Measurements from ENCODE around the gene NFYC. TPM values are rescaled to one million over a fixed set of nuclear protein-coding genes. Genes with fewer than 3 reads are reported as not detected.

Gene NFYC
- total RNA-seq, 1 donor from 2014 or later: 62.2 TPM

GRCh38 chr1:40692429-40692895 lies 958 bp downstream of the NFYC start:
- intact Hi-C loops (cut with micrococcal nuclease): no loop called here
- Histone ChIP-seq H3K9me3 (replicated peaks) (no peaks in the 10 kb centered on the region), H3K4me3 (peak overlapping the region; percentile 96), H3K4me1 (peaks cover 75% of the 10 kb centered on the region), H3K36me3 (no peaks in the 10 kb centered on the region), H3K27ac (replicated peaks) (peak overlapping the region; percentile 100), H3K27me3 (ENCODE audit: low read depth) (no peaks in the 10 kb centered on the region)
- DNase-seq: no peak
- TF ChIP-seq, protein P1, sequence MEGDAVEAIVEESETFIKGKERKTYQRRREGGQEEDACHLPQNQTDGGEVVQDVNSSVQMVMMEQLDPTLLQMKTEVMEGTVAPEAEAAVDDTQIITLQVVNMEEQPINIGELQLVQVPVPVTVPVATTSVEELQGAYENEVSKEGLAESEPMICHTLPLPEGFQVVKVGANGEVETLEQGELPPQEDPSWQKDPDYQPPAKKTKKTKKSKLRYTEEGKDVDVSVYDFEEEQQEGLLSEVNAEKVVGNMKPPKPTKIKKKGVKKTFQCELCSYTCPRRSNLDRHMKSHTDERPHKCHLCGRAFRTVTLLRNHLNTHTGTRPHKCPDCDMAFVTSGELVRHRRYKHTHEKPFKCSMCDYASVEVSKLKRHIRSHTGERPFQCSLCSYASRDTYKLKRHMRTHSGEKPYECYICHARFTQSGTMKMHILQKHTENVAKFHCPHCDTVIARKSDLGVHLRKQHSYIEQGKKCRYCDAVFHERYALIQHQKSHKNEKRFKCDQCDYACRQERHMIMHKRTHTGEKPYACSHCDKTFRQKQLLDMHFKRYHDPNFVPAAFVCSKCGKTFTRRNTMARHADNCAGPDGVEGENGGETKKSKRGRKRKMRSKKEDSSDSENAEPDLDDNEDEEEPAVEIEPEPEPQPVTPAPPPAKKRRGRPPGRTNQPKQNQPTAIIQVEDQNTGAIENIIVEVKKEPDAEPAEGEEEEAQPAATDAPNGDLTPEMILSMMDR (IDR thresholded peaks at IDR 0.05; ENCODE audit: borderline replicate concordance): no peak

DNA sequence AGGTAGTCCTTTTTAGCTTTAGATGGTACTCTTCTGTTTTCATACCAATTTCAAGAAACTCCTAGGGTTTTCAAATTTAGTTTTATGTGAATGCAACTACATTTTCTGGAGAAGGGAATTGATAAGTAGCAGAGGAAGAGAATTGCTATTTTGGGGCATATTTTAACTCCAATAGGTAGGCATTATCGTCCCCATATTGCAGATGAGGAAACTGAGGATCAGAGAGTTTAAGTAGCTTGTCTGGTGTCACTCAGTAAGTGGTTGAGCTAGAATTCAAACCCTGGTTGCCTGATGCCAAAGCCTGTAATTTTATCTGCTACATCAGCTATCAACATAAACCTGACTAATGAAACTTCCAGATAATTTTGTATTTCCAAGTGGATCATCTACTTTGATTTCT lies 1.9 kb downstream of the NFYC start:
- Histone ChIP-seq H3K27ac (replicated peaks) (peak overlapping the region; percentile 100), H3K36me3 (no peaks in the 10 kb centered on the region), H3K27me3 (ENCODE audit: low read depth) (no peaks in the 10 kb centered on the region), H3K4me3 (no peak overlapping the region), H3K9me3 (replicated peaks) (no peaks in the 10 kb centered on the region), H3K4me1 (peaks cover 81% of the 10 kb centered on the region)
- no peak for DNase-seq
- intact Hi-C loops (cut with micrococcal nuclease): no loop called here
- TF ChIP-seq, protein P1 (IDR thresholded peaks at IDR 0.05; ENCODE audit: borderline replicate concordance): no peak

DNA sequence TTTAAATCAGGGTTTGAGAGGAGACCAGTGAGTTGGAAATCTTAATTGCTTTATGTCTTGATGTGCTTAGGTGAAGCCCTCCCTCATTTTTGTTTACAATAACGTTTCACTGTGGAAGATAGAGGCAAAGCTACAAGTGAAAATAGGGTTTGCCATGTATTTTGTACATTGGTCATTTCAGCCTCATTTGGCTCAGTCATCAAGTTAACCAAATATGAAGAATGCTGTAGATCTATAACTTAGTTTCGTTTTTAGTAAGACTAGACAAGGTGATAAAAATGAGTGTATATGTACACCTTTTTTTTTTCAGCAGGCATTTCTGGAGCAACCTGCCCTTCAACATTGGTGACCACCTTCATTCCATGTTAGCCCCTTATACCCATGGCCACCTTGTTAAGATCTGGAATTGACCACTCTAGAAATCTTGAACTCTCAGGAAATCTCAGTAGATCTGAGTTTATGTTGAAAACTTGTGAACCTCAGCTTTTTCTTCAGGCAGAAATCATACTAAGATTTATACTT lies 2.9 kb downstream of the NFYC start:
- no peak overlapping the region for H3K27ac ChIP-seq (replicated peaks)
- peaks cover 84% of the 10 kb centered on the region for H3K4me1 ChIP-seq
- H3K9me3 ChIP-seq (replicated peaks): no peaks in the 10 kb centered on the region
- no peak for DNase-seq
- H3K36me3 ChIP-seq: no peaks in the 10 kb centered on the region
- TF ChIP-seq, protein P1 (IDR thresholded peaks at IDR 0.05; ENCODE audit: borderline replicate concordance): no peak
- H3K27me3 ChIP-seq (ENCODE audit: low read depth): no peaks in the 10 kb centered on the region
- intact Hi-C loops (cut with micrococcal nuclease): no loop called here
- H3K4me3 ChIP-seq: no peak overlapping the region

- intact Hi-C loops (cut with micrococcal nuclease): no loop called here
- Histone ChIP-seq H3K27me3 (ENCODE audit: low read depth) (no peaks in the 10 kb centered on the region), H3K9me3 (replicated peaks) (no peaks in the 10 kb centered on the region), H3K36me3 (no peaks in the 10 kb centered on the region), H3K27ac (replicated peaks) (no peak overlapping the region), H3K4me1 (peaks cover 78% of the 10 kb centered on the region), H3K4me3 (no peak overlapping the region)
- DNase-seq: no peak
- TF ChIP-seq, protein P1 (IDR thresholded peaks at IDR 0.05; ENCODE audit: borderline replicate concordance): no peak
Observed at GRCh38 chr1:40696294-40696693, 4.8 kb downstream of the NFYC start.

GRCh38 chr1:40697436-40697835 lies 5.9 kb downstream of the NFYC start:
- Histone ChIP-seq H3K4me3 (no peak overlapping the region), H3K36me3 (no peaks in the 10 kb centered on the region), H3K27ac (replicated peaks) (no peak overlapping the region), H3K27me3 (ENCODE audit: low read depth) (no peaks in the 10 kb centered on the region), H3K4me1 (peaks cover 79% of the 10 kb centered on the region), H3K9me3 (replicated peaks) (no peaks in the 10 kb centered on the region)
- TF ChIP-seq, protein P1 (IDR thresholded peaks at IDR 0.05; ENCODE audit: borderline replicate concordance): no peak
- DNase-seq: no peak
- intact Hi-C loops (cut with micrococcal nuclease): no loop called here

All from left ventricle myocardium inferior (tissue), 1 donor.